Fibroblast of villous mesenchyme (primary cell): ENCODE measurements around the gene ANKFN1. TPM values are rescaled to one million over a fixed set of nuclear protein-coding genes. Genes with fewer than 3 reads are reported as not detected.

Experiments
- DNase-seq: peaks from one replicate; pipeline ENCODE4 v3.0.0-alpha.2; 2010; ENCODE audit warnings: low read depth
- H3K4me3 ChIP-seq: 2 replicates; pipeline ENCODE4 v1.5.1; 2011; ENCODE audit warnings: low read depth, mild to moderate bottlenecking, low read length
- total RNA-seq: library from RNA; depleted of rRNA; stranded (reverse); fragments of >200 nt; gene quantifications from 2 replicates; pipeline ENCODE4 v1.2.3, GENCODE V29; 2012
- TF ChIP-seq, protein P1 (sequence below): IDR thresholded peaks from 2 replicates; pipeline ENCODE4 v1.5.1; 2012; ENCODE audit warnings: low read depth, mild to moderate bottlenecking, low read length; ENCODE audit not compliant: insufficient read depth

Gene ANKFN1
- total RNA-seq, 1 donor = under 0.01 TPM

DNA sequence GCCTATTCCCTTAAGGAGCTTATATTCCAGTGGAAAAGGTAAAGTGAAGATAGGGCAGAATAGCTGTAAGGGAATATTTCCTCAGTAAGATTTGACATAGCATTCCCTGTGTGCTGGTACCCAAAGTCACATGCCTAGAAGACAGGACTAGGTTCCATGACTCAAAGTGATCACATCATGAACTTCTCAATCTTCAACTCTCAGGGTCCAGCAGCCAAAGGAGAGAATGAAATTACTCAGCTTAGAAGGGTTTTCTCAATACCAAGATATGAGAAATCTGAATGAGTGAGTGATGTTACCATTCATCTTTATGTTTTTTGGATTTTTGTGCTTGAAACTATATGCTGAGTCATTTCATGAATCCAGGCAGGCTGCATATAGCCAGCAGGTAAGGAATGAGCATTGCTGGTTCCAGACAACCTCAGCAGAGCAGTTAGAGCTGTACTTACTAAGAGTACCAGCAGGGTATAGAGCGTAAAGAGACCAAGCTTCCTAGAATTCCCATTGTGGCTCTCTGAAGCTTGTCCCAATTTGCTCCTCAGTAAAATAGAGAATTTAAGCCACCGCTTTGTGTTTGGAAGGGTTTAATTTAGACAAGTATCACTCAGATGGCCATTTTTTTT lies 91.1 kb downstream of the ANKFN1 start:
- TF ChIP-seq, protein P1, sequence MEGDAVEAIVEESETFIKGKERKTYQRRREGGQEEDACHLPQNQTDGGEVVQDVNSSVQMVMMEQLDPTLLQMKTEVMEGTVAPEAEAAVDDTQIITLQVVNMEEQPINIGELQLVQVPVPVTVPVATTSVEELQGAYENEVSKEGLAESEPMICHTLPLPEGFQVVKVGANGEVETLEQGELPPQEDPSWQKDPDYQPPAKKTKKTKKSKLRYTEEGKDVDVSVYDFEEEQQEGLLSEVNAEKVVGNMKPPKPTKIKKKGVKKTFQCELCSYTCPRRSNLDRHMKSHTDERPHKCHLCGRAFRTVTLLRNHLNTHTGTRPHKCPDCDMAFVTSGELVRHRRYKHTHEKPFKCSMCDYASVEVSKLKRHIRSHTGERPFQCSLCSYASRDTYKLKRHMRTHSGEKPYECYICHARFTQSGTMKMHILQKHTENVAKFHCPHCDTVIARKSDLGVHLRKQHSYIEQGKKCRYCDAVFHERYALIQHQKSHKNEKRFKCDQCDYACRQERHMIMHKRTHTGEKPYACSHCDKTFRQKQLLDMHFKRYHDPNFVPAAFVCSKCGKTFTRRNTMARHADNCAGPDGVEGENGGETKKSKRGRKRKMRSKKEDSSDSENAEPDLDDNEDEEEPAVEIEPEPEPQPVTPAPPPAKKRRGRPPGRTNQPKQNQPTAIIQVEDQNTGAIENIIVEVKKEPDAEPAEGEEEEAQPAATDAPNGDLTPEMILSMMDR = no peak
- DNase-seq = no peak

DNA sequence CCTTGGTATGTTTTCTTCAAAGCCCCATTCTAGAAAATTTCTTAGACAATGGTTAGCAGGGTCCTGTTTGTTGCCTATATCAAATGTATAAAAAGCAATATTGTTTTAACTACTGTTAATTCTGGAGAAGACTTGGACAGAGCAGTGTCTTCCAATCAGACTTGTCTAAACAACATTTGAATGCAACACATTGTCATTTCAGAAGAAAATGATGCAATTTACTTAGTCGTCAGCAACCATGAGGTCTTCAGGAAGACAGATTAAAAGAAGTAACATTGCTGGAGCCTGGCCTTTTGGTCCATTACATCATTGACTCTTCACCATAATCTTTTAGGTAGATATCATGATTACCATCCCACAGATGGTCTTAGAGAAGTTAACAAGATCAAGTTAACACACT lies 94.5 kb downstream of the ANKFN1 start:
- no peak overlapping the region for H3K4me3 ChIP-seq
- TF ChIP-seq, protein P1 = no peak
- no peak for DNase-seq

More for the DNA sequence above, 91.1 kb downstream of the ANKFN1 start:
- no peak overlapping the region for H3K4me3 ChIP-seq

GRCh38 chr17:56257075-56257474 lies 103.8 kb downstream of the ANKFN1 start:
- H3K4me3 ChIP-seq = no peak overlapping the region
- TF ChIP-seq, protein P1 = no peak
- DNase-seq = no peak

- DNase-seq = no peak
- H3K4me3 ChIP-seq = no peak overlapping the region
- TF ChIP-seq, protein P1 = no peak
Observed at GRCh38 chr17:56260376-56261002, 107.2 kb downstream of the ANKFN1 start.

GRCh38 chr17:56262803-56263202 lies 109.5 kb downstream of the ANKFN1 start:
- DNase-seq = no peak
- H3K4me3 ChIP-seq = no peak overlapping the region
- TF ChIP-seq, protein P1 = no peak

- DNase-seq = no peak
- H3K4me3 ChIP-seq = no peak overlapping the region
- TF ChIP-seq, protein P1 = no peak
Observed at GRCh38 chr17:56269556-56270389, 116.5 kb downstream of the ANKFN1 start.
